ENCODE results near the gene PPP2R2B.

GRCh38 chr5:146794326-146795029 is 84.1 kb downstream of the PPP2R2B start:
- TF ChIP-seq CTCF (IDR thresholded peaks at IDR 0.05) (no peak), ATF2 (CRISPR knock-in tag; IDR thresholded peaks at IDR 0.05; ENCODE audit: borderline replicate concordance, low read depth) (no peak), NR2C2 (CRISPR knock-in tag; IDR thresholded peaks at IDR 0.05) (no peak), PREB (CRISPR knock-in tag; IDR thresholded peaks at IDR 0.05; ENCODE audit: borderline replicate concordance) (no peak), FOXP4 (CRISPR knock-in tag; IDR thresholded peaks at IDR 0.05) (no peak), SOX15 (CRISPR knock-in tag; IDR thresholded peaks at IDR 0.05) (no peak), NR3C1 (CRISPR knock-in tag; conservative IDR thresholded peaks at IDR 0.05; ENCODE audit: low read depth) (no peak), OVOL2 (CRISPR knock-in tag; IDR thresholded peaks at IDR 0.05; ENCODE audit: borderline replicate concordance) (no peak), ELF4 (CRISPR knock-in tag; IDR thresholded peaks at IDR 0.05; ENCODE audit: low read depth) (no peak), TCF7 (CRISPR knock-in tag; IDR thresholded peaks at IDR 0.05; ENCODE audit: low read depth) (no peak), MXD4 (CRISPR knock-in tag; IDR thresholded peaks at IDR 0.05; ENCODE audit: borderline replicate concordance) (no peak), E2F1 (CRISPR knock-in tag; IDR thresholded peaks at IDR 0.05) (no peak), SP1 (CRISPR knock-in tag; conservative IDR thresholded peaks at IDR 0.05) (no peak), PRDM15 (CRISPR knock-in tag; IDR thresholded peaks at IDR 0.05) (no peak)
